WTC11 (cell line): Measurements from ENCODE around the gene RNF212. TPM values are rescaled to one million over a fixed set of nuclear protein-coding genes. Genes with fewer than 3 reads are reported as not detected.
"Not testable (repeated sequence)": the region's sequence is repeated elsewhere in the genome, so short reads cannot be mapped to it uniquely, and the experiment has no call there.

Experiments
- ATAC-seq: fragments of 200-7000 bp; cut with Tn5 transposase; 2 replicates; pipeline ENCODE4 v1.10.0; 2021; ENCODE audit warnings: mild to moderate bottlenecking, moderate library complexity
- CTCF ChIA-PET: fragments of 300-600 bp; sonication (Branson Sonifier 250); formaldehyde crosslinking; loops from one replicate; lab custom pipeline; 2021; ENCODE audit warnings: antibody characterized with exemption; lab: Charles Lee
- POLR2A ChIA-PET: fragments of 350-600 bp; sonication (Branson Sonifier 250); formaldehyde crosslinking; loops from one replicate; lab custom pipeline; 2021; ENCODE audit warnings: antibody characterized with exemption; lab: Charles Lee
- DNase-seq: peaks from one replicate; pipeline ENCODE4 v3.0.0; 2021; ENCODE audit warnings: low spot score
- H3K27ac Mint-ChIP-seq: 2 replicates; pipeline ENCODE4 v1.8.0; 2021; ENCODE audit warnings: mixed read lengths
- H3K27me3 Mint-ChIP-seq: 2 replicates; pipeline ENCODE4 v1.8.0; 2021; ENCODE audit warnings: low read depth, mild to moderate bottlenecking, moderate library complexity, mixed read lengths
- H3K36me3 Mint-ChIP-seq: 2 replicates; pipeline ENCODE4 v1.8.0; 2021; ENCODE audit warnings: mixed read lengths
- H3K4me1 Mint-ChIP-seq: 2 replicates; pipeline ENCODE4 v1.8.0; 2022; ENCODE audit warnings: mixed read lengths
- H3K4me3 Mint-ChIP-seq: 2 replicates; pipeline ENCODE4 v1.8.0; 2021; ENCODE audit warnings: mild to moderate bottlenecking, moderate library complexity, mixed read lengths
- H3K9me3 Mint-ChIP-seq: 2 replicates; pipeline ENCODE4 v1.8.0; 2021; ENCODE audit warnings: mixed read lengths
- ETV6 ChIP-seq: sonication (generic); formaldehyde crosslinking; IDR thresholded peaks from 2 replicates; pipeline ENCODE4 v1.8.1; 2022; ENCODE audit warnings: mild to moderate bottlenecking, missing genetic modification reagents
- GABPB1 ChIP-seq: sonication (generic); formaldehyde crosslinking; IDR thresholded peaks from 2 replicates; pipeline ENCODE4 v1.8.1; 2023; ENCODE audit warnings: mild to moderate bottlenecking, missing genetic modification reagents
- GRHL2 ChIP-seq: fragments of 250-450 bp; sonication (Bioruptor Pico); IDR thresholded peaks from 2 replicates; pipeline ENCODE4 v1.8.0; 2022; ENCODE audit warnings: mild to moderate bottlenecking, moderate library complexity; ENCODE audit not compliant: insufficient replicate concordance, severe bottlenecking
- NFE2L1 ChIP-seq: sonication (generic); formaldehyde crosslinking; IDR thresholded peaks from 2 replicates; pipeline ENCODE4 v1.8.1; 2023; ENCODE audit warnings: missing genetic modification reagents
- NFYB ChIP-seq: sonication (generic); formaldehyde crosslinking; conservative IDR thresholded peaks from 2 replicates; pipeline ENCODE4 v1.8.0; 2022; ENCODE audit warnings: low read depth, missing genetic modification reagents
- NR1H2 ChIP-seq: sonication (generic); formaldehyde crosslinking; IDR thresholded peaks from 2 replicates; pipeline ENCODE4 v1.9.0; 2021; ENCODE audit warnings: mild to moderate bottlenecking, moderate library complexity, missing genetic modification reagents
- PRRX2 ChIP-seq: fragments of 250-450 bp; sonication (Bioruptor Pico); IDR thresholded peaks from 2 replicates; pipeline ENCODE4 v1.8.0; 2021; ENCODE audit warnings: mild to moderate bottlenecking
- SMAD4 ChIP-seq: sonication (generic); formaldehyde crosslinking; IDR thresholded peaks from 2 replicates; pipeline ENCODE4 v1.8.0; 2022; ENCODE audit warnings: mild to moderate bottlenecking, missing genetic modification reagents
- ZBTB21 ChIP-seq: sonication (generic); formaldehyde crosslinking; IDR thresholded peaks from 2 replicates; pipeline ENCODE4 v1.8.1; 2023; ENCODE audit warnings: mild to moderate bottlenecking, missing genetic modification reagents, borderline replicate concordance
- ZNF263 ChIP-seq: sonication (generic); formaldehyde crosslinking; IDR thresholded peaks from 2 replicates; pipeline ENCODE4 v1.8.1; 2022; ENCODE audit warnings: low read depth, mild to moderate bottlenecking, moderate library complexity, missing genetic modification reagents
- ZNF423 ChIP-seq: fragments of 250-450 bp; sonication (Bioruptor Pico); IDR thresholded peaks from 2 replicates; pipeline ENCODE4 v2.1.2; 2022; ENCODE audit warnings: mild to moderate bottlenecking, moderate library complexity
- total RNA-seq: library from RNA; stranded (reverse); gene quantifications from 3 replicates; pipeline ENCODE4 v1.2.3, GENCODE V29; 2021
- TF ChIP-seq, protein P1 (sequence below): sonication (generic); formaldehyde crosslinking; IDR thresholded peaks from 2 replicates; pipeline ENCODE4 v1.8.1; 2022; ENCODE audit warnings: mild to moderate bottlenecking, missing genetic modification reagents, moderate library complexity, borderline replicate concordance
- TF ChIP-seq, protein P2 (sequence below): sonication (generic); formaldehyde crosslinking; IDR thresholded peaks from 2 replicates; pipeline ENCODE4 v1.8.1; 2022; ENCODE audit warnings: mild to moderate bottlenecking, moderate library complexity, missing genetic modification reagents
- TF ChIP-seq, protein P3 (sequence below): sonication (generic); formaldehyde crosslinking; IDR thresholded peaks from 2 replicates; pipeline ENCODE4 v1.8.1; 2023; ENCODE audit warnings: mild to moderate bottlenecking, missing genetic modification reagents, moderate library complexity
- TF ChIP-seq, protein P4 (sequence below): sonication (generic); formaldehyde crosslinking; IDR thresholded peaks from 2 replicates; pipeline ENCODE4 v1.8.1; 2023; ENCODE audit warnings: mild to moderate bottlenecking, missing genetic modification reagents, moderate library complexity
- TF ChIP-seq, protein P5 (sequence below): sonication (generic); formaldehyde crosslinking; conservative IDR thresholded peaks from 2 replicates; pipeline ENCODE4 v1.8.1; 2023; ENCODE audit warnings: mild to moderate bottlenecking, low read depth, missing genetic modification reagents, moderate library complexity
- TF ChIP-seq, protein P6 (sequence below): sonication (generic); formaldehyde crosslinking; IDR thresholded peaks from 2 replicates; pipeline ENCODE4 v1.8.1; 2023; ENCODE audit warnings: mild to moderate bottlenecking, missing genetic modification reagents
- TF ChIP-seq, protein P7 (sequence below): fragments of 250-450 bp; sonication (Bioruptor Pico); IDR thresholded peaks from 2 replicates; pipeline ENCODE4 v1.8.0; 2021; ENCODE audit warnings: mild to moderate bottlenecking

The RNF212 gene
- total RNA-seq, 1 experiment from 2014 or later = 1.0 TPM

DNA sequence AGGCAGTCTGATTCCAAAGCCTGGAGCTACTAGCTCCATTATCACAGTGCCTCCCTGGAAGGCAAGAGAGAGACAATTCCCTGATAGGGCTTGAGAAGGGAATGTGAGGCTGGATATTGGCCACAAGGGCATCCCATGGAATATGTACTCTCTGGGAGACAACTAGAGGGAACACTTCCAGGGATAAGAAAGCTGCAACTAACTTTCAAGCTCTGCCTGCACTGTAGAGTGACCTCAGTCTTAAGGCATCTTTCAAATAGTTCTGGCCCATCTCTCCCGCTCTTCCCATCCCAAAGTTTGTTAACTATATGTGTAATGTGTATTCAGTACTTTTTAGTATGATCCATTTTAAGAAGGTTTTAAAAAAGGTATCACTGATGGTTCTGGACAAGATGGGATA is 13.1 kb upstream of the RNF212 start:
- TF ChIP-seq ETV6 (no peak), ZNF263 (CRISPR knock-in tag) (no peak), ZBTB21 (CRISPR knock-in tag) (no peak), GABPB1 (CRISPR knock-in tag) (no peak)
- TF ChIP-seq, protein P1, sequence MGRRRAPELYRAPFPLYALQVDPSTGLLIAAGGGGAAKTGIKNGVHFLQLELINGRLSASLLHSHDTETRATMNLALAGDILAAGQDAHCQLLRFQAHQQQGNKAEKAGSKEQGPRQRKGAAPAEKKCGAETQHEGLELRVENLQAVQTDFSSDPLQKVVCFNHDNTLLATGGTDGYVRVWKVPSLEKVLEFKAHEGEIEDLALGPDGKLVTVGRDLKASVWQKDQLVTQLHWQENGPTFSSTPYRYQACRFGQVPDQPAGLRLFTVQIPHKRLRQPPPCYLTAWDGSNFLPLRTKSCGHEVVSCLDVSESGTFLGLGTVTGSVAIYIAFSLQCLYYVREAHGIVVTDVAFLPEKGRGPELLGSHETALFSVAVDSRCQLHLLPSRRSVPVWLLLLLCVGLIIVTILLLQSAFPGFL (CRISPR knock-in tag) = no peak
- DNase-seq (no peak), ATAC-seq (no peak)
- Mint-ChIP-seq H3K4me1 (0 out of 2 replicates have a peak, but pooled peaks cover 3% of the 10 kb centered on the region), H3K27ac (no peak overlapping the region), H3K27me3 (peaks cover 4% of the 10 kb centered on the region), H3K36me3 (no peaks in the 10 kb centered on the region), H3K9me3 (no peaks in the 10 kb centered on the region; the same call in 1 of the 2 replicates), H3K4me3 (no peak overlapping the region)
- ChIA-PET POLR2A (no interaction called here), CTCF (interaction anchor here (0.8 kb wide), 1 partner anchor 230 kb away, joined by 3 read pairs; no protein-coding TSS in a partner anchor)

DNA sequence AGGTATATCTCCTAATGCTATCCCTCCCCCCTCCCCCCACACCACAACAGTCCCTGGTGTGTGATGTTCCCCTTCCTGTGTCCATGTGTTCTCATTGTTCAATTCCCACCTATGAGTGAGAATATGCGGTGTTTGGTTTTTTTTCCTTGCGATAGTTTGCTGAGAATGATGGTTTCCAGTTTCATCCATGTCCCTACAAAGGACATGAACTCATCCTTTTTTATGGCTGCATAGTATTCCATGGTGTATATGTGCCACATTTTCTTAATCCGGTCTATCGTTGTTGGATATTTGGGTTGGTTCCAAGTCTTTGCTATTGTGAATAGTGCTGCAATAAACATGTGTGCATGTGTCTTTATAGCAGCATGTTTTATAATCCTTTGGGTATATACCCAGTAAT is 12.1 kb upstream of the RNF212 start:
- H3K9me3 Mint-ChIP-seq, H3K36me3 Mint-ChIP-seq, H3K27ac Mint-ChIP-seq, ATAC-seq, DNase-seq, H3K4me3 Mint-ChIP-seq, POLR2A ChIA-PET, H3K4me1 Mint-ChIP-seq: not testable (repeated sequence)
- H3K27me3 Mint-ChIP-seq = peaks cover 10% of the 10 kb centered on the region
- CTCF ChIA-PET = interaction anchor here (0.8 kb wide), 1 partner anchor 231 kb away, joined by 3 read pairs; no protein-coding TSS in a partner anchor

DNA sequence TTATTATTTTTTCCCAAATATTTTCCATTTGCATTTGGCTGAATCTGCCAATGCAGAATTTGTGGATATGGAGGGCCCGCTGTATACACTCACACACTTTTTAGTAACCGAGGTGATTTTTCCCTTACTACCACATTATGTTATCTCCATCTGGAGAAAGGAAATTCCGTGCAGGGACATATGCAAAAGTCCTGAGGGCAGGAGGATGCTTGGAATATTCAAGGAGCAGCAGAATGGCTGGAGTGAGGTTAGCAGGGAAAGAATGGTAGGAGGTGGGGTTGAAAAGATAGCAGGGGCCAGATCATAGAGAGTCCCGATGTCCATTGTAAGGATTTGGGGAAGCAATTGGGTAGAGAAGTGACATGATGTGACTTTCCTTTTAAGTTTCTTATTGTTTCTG is 11.5 kb upstream of the RNF212 start:
- peaks cover 6% of the 10 kb centered on the region; the same call in 1 of the 2 replicates for H3K9me3 Mint-ChIP-seq
- CTCF ChIA-PET = no interaction called here
- 0 out of 2 replicates have a peak, but pooled peaks cover 3% of the 10 kb centered on the region for H3K4me1 Mint-ChIP-seq
- POLR2A ChIA-PET = no interaction called here
- H3K27me3 Mint-ChIP-seq = peaks cover 17% of the 10 kb centered on the region
- TF ChIP-seq NR1H2 (no peak), ZNF423 (CRISPR knock-in tag) (no peak), PRRX2 (CRISPR knock-in tag) (no peak)
- TF ChIP-seq, protein P2, sequence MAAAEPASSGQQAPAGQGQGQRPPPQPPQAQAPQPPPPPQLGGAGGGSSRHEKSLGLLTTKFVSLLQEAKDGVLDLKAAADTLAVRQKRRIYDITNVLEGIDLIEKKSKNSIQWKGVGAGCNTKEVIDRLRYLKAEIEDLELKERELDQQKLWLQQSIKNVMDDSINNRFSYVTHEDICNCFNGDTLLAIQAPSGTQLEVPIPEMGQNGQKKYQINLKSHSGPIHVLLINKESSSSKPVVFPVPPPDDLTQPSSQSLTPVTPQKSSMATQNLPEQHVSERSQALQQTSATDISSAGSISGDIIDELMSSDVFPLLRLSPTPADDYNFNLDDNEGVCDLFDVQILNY = no peak
- TF ChIP-seq, protein P3, sequence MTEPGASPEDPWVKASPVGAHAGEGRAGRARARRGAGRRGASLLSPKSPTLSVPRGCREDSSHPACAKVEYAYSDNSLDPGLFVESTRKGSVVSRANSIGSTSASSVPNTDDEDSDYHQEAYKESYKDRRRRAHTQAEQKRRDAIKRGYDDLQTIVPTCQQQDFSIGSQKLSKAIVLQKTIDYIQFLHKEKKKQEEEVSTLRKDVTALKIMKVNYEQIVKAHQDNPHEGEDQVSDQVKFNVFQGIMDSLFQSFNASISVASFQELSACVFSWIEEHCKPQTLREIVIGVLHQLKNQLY (CRISPR knock-in tag) = no peak
- TF ChIP-seq, protein P4, sequence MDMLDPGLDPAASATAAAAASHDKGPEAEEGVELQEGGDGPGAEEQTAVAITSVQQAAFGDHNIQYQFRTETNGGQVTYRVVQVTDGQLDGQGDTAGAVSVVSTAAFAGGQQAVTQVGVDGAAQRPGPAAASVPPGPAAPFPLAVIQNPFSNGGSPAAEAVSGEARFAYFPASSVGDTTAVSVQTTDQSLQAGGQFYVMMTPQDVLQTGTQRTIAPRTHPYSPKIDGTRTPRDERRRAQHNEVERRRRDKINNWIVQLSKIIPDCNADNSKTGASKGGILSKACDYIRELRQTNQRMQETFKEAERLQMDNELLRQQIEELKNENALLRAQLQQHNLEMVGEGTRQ (CRISPR knock-in tag) = no peak
- TF ChIP-seq, protein P5, sequence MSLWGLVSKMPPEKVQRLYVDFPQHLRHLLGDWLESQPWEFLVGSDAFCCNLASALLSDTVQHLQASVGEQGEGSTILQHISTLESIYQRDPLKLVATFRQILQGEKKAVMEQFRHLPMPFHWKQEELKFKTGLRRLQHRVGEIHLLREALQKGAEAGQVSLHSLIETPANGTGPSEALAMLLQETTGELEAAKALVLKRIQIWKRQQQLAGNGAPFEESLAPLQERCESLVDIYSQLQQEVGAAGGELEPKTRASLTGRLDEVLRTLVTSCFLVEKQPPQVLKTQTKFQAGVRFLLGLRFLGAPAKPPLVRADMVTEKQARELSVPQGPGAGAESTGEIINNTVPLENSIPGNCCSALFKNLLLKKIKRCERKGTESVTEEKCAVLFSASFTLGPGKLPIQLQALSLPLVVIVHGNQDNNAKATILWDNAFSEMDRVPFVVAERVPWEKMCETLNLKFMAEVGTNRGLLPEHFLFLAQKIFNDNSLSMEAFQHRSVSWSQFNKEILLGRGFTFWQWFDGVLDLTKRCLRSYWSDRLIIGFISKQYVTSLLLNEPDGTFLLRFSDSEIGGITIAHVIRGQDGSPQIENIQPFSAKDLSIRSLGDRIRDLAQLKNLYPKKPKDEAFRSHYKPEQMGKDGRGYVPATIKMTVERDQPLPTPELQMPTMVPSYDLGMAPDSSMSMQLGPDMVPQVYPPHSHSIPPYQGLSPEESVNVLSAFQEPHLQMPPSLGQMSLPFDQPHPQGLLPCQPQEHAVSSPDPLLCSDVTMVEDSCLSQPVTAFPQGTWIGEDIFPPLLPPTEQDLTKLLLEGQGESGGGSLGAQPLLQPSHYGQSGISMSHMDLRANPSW (CRISPR knock-in tag) = no peak
- no peak overlapping the region for H3K27ac Mint-ChIP-seq
- DNase-seq (no peak), ATAC-seq (no peak)
- H3K4me3 Mint-ChIP-seq = no peak overlapping the region
- no peaks in the 10 kb centered on the region for H3K36me3 Mint-ChIP-seq

DNA sequence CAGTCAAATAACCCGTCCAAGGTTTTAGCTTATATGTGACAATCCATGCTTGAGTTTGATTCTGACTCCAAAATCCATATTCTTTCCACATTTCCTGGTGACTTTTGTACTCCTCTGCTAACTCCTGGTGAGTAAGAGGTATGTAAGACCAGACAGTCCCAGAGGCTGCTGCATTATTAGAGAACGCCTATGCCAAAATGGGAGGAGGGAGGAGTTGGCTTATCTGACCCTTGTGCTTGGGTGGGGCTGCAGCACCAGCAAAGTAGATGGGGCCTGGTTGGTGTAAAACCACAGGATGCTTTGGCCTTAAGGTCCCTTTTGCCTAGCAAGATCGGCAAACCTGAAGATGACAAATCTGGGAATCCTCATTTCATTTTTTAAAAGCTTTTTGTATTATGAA is 9.1 kb upstream of the RNF212 start:
- 0 out of 2 replicates have a peak, but pooled peaks cover 3% of the 10 kb centered on the region for H3K4me1 Mint-ChIP-seq
- H3K9me3 Mint-ChIP-seq = peaks cover 6% of the 10 kb centered on the region; the same call in 1 of the 2 replicates
- DNase-seq (no peak), ATAC-seq (no peak)
- peaks cover 18% of the 10 kb centered on the region for H3K27me3 Mint-ChIP-seq
- H3K27ac Mint-ChIP-seq = no peak overlapping the region
- POLR2A ChIA-PET = no interaction called here
- CTCF ChIA-PET = no interaction called here
- no peaks in the 10 kb centered on the region for H3K36me3 Mint-ChIP-seq
- H3K4me3 Mint-ChIP-seq = no peak overlapping the region
- TF ChIP-seq NFYB (CRISPR knock-in tag) = no peak
- no peak for TF ChIP-seq SMAD4
- TF ChIP-seq, protein P6, sequence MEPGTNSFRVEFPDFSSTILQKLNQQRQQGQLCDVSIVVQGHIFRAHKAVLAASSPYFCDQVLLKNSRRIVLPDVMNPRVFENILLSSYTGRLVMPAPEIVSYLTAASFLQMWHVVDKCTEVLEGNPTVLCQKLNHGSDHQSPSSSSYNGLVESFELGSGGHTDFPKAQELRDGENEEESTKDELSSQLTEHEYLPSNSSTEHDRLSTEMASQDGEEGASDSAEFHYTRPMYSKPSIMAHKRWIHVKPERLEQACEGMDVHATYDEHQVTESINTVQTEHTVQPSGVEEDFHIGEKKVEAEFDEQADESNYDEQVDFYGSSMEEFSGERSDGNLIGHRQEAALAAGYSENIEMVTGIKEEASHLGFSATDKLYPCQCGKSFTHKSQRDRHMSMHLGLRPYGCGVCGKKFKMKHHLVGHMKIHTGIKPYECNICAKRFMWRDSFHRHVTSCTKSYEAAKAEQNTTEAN (CRISPR knock-in tag) = no peak
- TF ChIP-seq, protein P3 (CRISPR knock-in tag) = no peak
- TF ChIP-seq, protein P4 (CRISPR knock-in tag) = no peak
- TF ChIP-seq, protein P7, sequence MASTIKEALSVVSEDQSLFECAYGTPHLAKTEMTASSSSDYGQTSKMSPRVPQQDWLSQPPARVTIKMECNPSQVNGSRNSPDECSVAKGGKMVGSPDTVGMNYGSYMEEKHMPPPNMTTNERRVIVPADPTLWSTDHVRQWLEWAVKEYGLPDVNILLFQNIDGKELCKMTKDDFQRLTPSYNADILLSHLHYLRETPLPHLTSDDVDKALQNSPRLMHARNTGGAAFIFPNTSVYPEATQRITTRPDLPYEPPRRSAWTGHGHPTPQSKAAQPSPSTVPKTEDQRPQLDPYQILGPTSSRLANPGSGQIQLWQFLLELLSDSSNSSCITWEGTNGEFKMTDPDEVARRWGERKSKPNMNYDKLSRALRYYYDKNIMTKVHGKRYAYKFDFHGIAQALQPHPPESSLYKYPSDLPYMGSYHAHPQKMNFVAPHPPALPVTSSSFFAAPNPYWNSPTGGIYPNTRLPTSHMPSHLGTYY = no peak
- no peak for TF ChIP-seq GRHL2 (CRISPR knock-in tag)
- TF ChIP-seq NFE2L1 = no peak
